Neural cell (in vitro differentiated cells): Measurements from ENCODE around the gene PRRT1. TPM values are rescaled to one million over a fixed set of nuclear protein-coding genes. Genes with fewer than 3 reads are reported as not detected.

Source experiments
- H2AFZ ChIP-seq: fragments of 200-600, 300-800 bp; sonication (generic), shearing (Covaris generic); 2 replicates; pipeline ENCODE4 v1.6.0; 2014; ENCODE audit warnings: low read depth, mild to moderate bottlenecking, antibody characterized with exemption, low read length, moderate library complexity
- H3F3A ChIP-seq: fragments of 200-600 bp; shearing (Covaris generic); 2 replicates; pipeline ENCODE4 v1.6.1; 2016; ENCODE audit warnings: mild to moderate bottlenecking, moderate library complexity, mixed read lengths, antibody characterized with exemption, low read length; ENCODE audit not compliant: insufficient read depth, poor library complexity, severe bottlenecking
- H3K27ac ChIP-seq: fragments of 200-600, 300-800 bp; sonication (generic), shearing (Covaris generic); 2 replicates; pipeline ENCODE4 v1.5.1; 2014; ENCODE audit warnings: mild to moderate bottlenecking, low read length, moderate library complexity
- H3K27me3 ChIP-seq: fragments of 300-800, 200-600 bp; sonication (generic), shearing (Covaris generic); 2 replicates; pipeline ENCODE4 v1.6.0; 2014; ENCODE audit warnings: mild to moderate bottlenecking, low read depth, low read length, moderate library complexity; ENCODE audit not compliant: insufficient read depth
- H3K36me3 ChIP-seq: fragments of 300-800, 200-600 bp; sonication (generic), shearing (Covaris generic); 2 replicates; pipeline ENCODE4 v1.5.1; 2014; ENCODE audit warnings: mild to moderate bottlenecking, antibody characterized with exemption, low read length, moderate library complexity; ENCODE audit not compliant: insufficient read depth
- H3K4me2 ChIP-seq: fragments of 300-800, 200-600 bp; sonication (generic), shearing (Covaris generic); 2 replicates; pipeline ENCODE4 v1.6.0; 2014; ENCODE audit warnings: mild to moderate bottlenecking, low read length
- H3K4me3 ChIP-seq: fragments of 300-800, 200-600 bp; sonication (generic), shearing (Covaris generic); 2 replicates; pipeline ENCODE4 v1.5.1; 2014; ENCODE audit warnings: mild to moderate bottlenecking, low read length, moderate library complexity
- H3K79me2 ChIP-seq: fragments of 200-600 bp; shearing (Covaris generic); replicated peaks from 2 replicates; pipeline ENCODE4 v1.6.0; 2014; ENCODE audit warnings: mild to moderate bottlenecking, low read length, moderate library complexity; ENCODE audit not compliant: insufficient read depth
- H3K9ac ChIP-seq: fragments of 300-800, 200-600 bp; sonication (generic), shearing (Covaris generic); 2 replicates; pipeline ENCODE4 v1.6.1; 2016; ENCODE audit warnings: mild to moderate bottlenecking, low read length, mixed read lengths
- H3K9me2 ChIP-seq: fragments of 200-600 bp; shearing (Covaris generic); 2 replicates; pipeline ENCODE4 v1.6.1; 2016; ENCODE audit warnings: mild to moderate bottlenecking, low read length, mixed read lengths; ENCODE audit not compliant: insufficient read depth
- H3K9me3 ChIP-seq: fragments of 200-600, 300-800 bp; sonication (generic), shearing (Covaris generic); 2 replicates; pipeline ENCODE4 v1.6.1; 2016; ENCODE audit warnings: mild to moderate bottlenecking, mixed run types, low read length, moderate library complexity, mixed read lengths
- H4K20me1 ChIP-seq: fragments of 200-600 bp; shearing (Covaris generic); 2 replicates; pipeline ENCODE4 v1.6.1; 2016; ENCODE audit warnings: mild to moderate bottlenecking, mixed run types; ENCODE audit not compliant: insufficient read depth
- EP300 ChIP-seq: fragments of 450-650 bp; conservative IDR thresholded peaks from 2 replicates; pipeline ENCODE4 v1.6.1; 2014; ENCODE audit warnings: antibody characterized with exemption, mild to moderate bottlenecking, moderate library complexity; ENCODE audit not compliant: poor library complexity, severe bottlenecking
- EZH2 ChIP-seq: fragments of 200-600, 300-800 bp; shearing (Covaris generic), sonication (generic); IDR thresholded peaks from 2 replicates; pipeline ENCODE4 v1.6.1; 2014; ENCODE audit warnings: antibody characterized with exemption, low read length, borderline replicate concordance, mild to moderate bottlenecking; ENCODE audit not compliant: insufficient read depth, poor library complexity, severe bottlenecking
- MXI1 ChIP-seq: fragments of 450-650 bp; conservative IDR thresholded peaks from 2 replicates; pipeline ENCODE4 v1.6.1; 2014; ENCODE audit warnings: antibody characterized with exemption, mild to moderate bottlenecking; ENCODE audit not compliant: poor library complexity, severe bottlenecking
- POLR2AphosphoS5 ChIP-seq: IDR thresholded peaks from 2 replicates; pipeline ENCODE4 v1.6.1; 2012
- RAD21 ChIP-seq: fragments of 450-650 bp; conservative IDR thresholded peaks from 2 replicates; pipeline ENCODE4 v1.6.1; 2014; ENCODE audit warnings: antibody characterized with exemption, mild to moderate bottlenecking, moderate library complexity
- SMC3 ChIP-seq: fragments of 450-650 bp; conservative IDR thresholded peaks from 2 replicates; pipeline ENCODE4 v1.6.1; 2014; ENCODE audit warnings: antibody characterized with exemption, mild to moderate bottlenecking, moderate library complexity; ENCODE audit not compliant: poor library complexity
- TAF1 ChIP-seq: IDR thresholded peaks from 2 replicates; pipeline ENCODE4 v1.6.1; 2012; ENCODE audit warnings: low read depth
- polyA plus RNA-seq: library from polyadenylated mRNA; depleted of rRNA; stranded (reverse); fragments of >200 nt; gene quantifications from 2 replicates; pipeline ENCODE4 v1.2.3, GENCODE V29; 2014
- TF ChIP-seq, protein P1 (sequence below): fragments of 450-650 bp; IDR thresholded peaks from 2 replicates; pipeline ENCODE4 v1.5.1; 2014; ENCODE audit warnings: antibody characterized with exemption, mild to moderate bottlenecking, moderate library complexity; ENCODE audit not compliant: poor library complexity, severe bottlenecking
- TF ChIP-seq, protein P2 (sequence below): IDR thresholded peaks from 2 replicates; pipeline ENCODE4 v1.6.1; 2012; ENCODE audit warnings: borderline replicate concordance

Gene PRRT1
- polyA plus RNA-seq, 1 donor from 2014 or later = 0.22 TPM

DNA sequence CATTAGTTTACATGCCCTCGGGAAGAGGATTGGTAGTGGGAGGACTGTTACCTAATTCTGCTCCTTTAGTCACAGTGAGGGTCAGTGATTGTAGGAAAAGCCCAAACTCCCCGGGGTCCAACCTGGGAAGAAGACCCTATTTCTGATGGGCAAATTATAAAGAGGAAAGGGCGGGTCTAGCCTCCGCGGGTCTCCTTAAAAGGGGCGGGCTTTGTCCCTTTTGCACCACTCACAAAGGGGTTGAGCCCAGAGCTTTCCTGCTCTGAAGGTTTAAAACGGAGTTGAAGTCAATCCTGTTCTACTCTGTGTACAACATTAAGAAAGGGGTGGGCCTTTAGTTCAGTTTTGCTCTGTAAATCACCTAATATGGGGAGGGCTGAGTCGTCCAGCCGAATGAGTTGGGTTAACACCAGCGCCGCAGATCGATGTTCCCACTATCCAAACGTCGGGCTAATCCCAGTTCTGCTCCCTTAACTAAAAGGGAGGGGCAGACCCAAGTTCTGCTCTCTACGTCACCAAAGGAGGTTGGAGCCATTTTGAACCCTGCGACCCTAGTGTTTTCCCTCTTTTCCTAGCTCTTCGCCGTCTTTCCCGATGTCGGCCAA, 25.5 kb upstream of the PRRT1 start:
- no peaks in the 10 kb centered on the region for H3K9me3 ChIP-seq
- peaks cover 4% of the 10 kb centered on the region for H3F3A ChIP-seq
- H3K4me3 ChIP-seq = peak overlapping the region; percentile 91
- no peaks in the 10 kb centered on the region for H3K9me2 ChIP-seq
- H3K27ac ChIP-seq = peak overlapping the region; percentile 97
- H4K20me1 ChIP-seq = no peaks in the 10 kb centered on the region
- H2AFZ ChIP-seq = peak overlapping the region; percentile 21
- H3K4me2 ChIP-seq = peak overlapping the region; percentile 90
- no peaks in the 10 kb centered on the region for H3K27me3 ChIP-seq
- no peaks in the 10 kb centered on the region for H3K36me3 ChIP-seq
- H3K9ac ChIP-seq = peak overlapping the region; percentile 99
- TF ChIP-seq SMC3 = no peak
- TF ChIP-seq POLR2AphosphoS5 = peak; percentile 72
- no peak for TF ChIP-seq MXI1
- TF ChIP-seq TAF1 = peak; percentile 88
- TF ChIP-seq RAD21 = peak; percentile 30
- TF ChIP-seq, protein P1, sequence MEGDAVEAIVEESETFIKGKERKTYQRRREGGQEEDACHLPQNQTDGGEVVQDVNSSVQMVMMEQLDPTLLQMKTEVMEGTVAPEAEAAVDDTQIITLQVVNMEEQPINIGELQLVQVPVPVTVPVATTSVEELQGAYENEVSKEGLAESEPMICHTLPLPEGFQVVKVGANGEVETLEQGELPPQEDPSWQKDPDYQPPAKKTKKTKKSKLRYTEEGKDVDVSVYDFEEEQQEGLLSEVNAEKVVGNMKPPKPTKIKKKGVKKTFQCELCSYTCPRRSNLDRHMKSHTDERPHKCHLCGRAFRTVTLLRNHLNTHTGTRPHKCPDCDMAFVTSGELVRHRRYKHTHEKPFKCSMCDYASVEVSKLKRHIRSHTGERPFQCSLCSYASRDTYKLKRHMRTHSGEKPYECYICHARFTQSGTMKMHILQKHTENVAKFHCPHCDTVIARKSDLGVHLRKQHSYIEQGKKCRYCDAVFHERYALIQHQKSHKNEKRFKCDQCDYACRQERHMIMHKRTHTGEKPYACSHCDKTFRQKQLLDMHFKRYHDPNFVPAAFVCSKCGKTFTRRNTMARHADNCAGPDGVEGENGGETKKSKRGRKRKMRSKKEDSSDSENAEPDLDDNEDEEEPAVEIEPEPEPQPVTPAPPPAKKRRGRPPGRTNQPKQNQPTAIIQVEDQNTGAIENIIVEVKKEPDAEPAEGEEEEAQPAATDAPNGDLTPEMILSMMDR = no peak
- TF ChIP-seq EP300 = peak; percentile 45
- no peak for TF ChIP-seq EZH2
- TF ChIP-seq, protein P2, sequence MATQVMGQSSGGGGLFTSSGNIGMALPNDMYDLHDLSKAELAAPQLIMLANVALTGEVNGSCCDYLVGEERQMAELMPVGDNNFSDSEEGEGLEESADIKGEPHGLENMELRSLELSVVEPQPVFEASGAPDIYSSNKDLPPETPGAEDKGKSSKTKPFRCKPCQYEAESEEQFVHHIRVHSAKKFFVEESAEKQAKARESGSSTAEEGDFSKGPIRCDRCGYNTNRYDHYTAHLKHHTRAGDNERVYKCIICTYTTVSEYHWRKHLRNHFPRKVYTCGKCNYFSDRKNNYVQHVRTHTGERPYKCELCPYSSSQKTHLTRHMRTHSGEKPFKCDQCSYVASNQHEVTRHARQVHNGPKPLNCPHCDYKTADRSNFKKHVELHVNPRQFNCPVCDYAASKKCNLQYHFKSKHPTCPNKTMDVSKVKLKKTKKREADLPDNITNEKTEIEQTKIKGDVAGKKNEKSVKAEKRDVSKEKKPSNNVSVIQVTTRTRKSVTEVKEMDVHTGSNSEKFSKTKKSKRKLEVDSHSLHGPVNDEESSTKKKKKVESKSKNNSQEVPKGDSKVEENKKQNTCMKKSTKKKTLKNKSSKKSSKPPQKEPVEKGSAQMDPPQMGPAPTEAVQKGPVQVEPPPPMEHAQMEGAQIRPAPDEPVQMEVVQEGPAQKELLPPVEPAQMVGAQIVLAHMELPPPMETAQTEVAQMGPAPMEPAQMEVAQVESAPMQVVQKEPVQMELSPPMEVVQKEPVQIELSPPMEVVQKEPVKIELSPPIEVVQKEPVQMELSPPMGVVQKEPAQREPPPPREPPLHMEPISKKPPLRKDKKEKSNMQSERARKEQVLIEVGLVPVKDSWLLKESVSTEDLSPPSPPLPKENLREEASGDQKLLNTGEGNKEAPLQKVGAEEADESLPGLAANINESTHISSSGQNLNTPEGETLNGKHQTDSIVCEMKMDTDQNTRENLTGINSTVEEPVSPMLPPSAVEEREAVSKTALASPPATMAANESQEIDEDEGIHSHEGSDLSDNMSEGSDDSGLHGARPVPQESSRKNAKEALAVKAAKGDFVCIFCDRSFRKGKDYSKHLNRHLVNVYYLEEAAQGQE = peak; percentile 92
- H3K79me2 ChIP-seq = peaks cover 50% of the 10 kb centered on the region

DNA sequence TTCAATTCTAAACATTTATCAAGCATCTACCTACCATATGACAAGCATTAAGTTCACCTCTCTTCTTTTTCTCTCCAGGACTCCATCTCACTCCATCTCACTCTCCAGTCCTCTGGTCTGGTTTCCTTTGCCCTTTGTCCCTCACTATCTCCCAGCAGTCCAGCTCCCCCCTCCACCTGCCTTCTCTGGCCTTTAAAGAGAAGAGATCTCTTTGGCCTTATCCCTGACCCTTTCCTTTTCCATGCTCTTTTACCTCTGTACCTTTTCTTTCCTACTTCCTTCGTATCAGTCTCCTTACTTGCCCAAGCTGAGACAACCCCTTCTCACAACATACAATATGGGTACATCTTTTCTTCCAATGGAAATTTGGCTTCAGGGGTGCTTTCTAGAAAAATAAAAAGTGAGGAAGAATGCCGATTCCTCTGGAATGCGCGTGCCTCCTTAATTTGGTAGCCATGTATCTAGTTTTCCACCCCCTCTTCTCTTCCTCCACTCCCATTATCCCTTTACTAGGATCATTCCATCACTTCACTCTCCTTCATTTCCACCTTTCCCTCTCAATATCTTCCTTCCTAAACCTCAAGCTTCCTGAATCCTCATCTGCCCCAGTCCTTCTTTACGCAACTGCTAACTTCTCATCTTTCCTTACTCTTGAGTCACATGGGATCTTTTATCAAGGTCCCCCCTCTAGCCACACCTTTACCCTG, 24.9 kb upstream of the PRRT1 start:
- Histone ChIP-seq H3K4me3 (peak overlapping the region; percentile 91), H3K9me3 (no peaks in the 10 kb centered on the region), H3K27ac (peak overlapping the region; percentile 97), H3K27me3 (no peaks in the 10 kb centered on the region), H3K79me2 (peaks cover 51% of the 10 kb centered on the region), H4K20me1 (no peaks in the 10 kb centered on the region), H3K9me2 (no peaks in the 10 kb centered on the region), H3K36me3 (no peaks in the 10 kb centered on the region), H2AFZ (peak overlapping the region; percentile 34), H3K9ac (peak overlapping the region; percentile 99), H3K4me2 (peak overlapping the region; percentile 90), H3F3A (peaks cover 4% of the 10 kb centered on the region)
- TF ChIP-seq EP300 (no peak), RAD21 (no peak), MXI1 (no peak), TAF1 (no peak), EZH2 (no peak), POLR2AphosphoS5 (no peak), SMC3 (no peak)
- TF ChIP-seq, protein P1 = no peak
- TF ChIP-seq, protein P2 = no peak
